Right lung (tissue), 5 donors: ENCODE results near the gene ARRDC1. TPM values are rescaled to one million over a fixed set of nuclear protein-coding genes. Genes with fewer than 3 reads are reported as not detected.
"Not testable (repeated sequence)": the region's sequence is repeated elsewhere in the genome, so short reads cannot be mapped to it uniquely, and the experiment has no call there.

Source experiments
- DNase-seq, 2 donors: peaks; one replicate each; pipeline ENCODE4 v3.0.0-alpha.2; 2013
- polyA plus RNA-seq, 5 donors: library from polyadenylated mRNA; unstranded; fragments of 120-200 nt; gene quantifications; one replicate each; pipeline versions ENCODE4 v1.2.1 to v1.2.3, GENCODE V29; 2013; ENCODE audit warnings: inconsistent platforms in 1 of 5, low replicate concordance in 1 of 5; ENCODE audit not compliant: insufficient read length in 5 of 5, insufficient read depth in 1 of 5

The ARRDC1 gene
- polyA plus RNA-seq, 5 donors = 23.4 to 44.0 (median 35.2) TPM

DNA sequence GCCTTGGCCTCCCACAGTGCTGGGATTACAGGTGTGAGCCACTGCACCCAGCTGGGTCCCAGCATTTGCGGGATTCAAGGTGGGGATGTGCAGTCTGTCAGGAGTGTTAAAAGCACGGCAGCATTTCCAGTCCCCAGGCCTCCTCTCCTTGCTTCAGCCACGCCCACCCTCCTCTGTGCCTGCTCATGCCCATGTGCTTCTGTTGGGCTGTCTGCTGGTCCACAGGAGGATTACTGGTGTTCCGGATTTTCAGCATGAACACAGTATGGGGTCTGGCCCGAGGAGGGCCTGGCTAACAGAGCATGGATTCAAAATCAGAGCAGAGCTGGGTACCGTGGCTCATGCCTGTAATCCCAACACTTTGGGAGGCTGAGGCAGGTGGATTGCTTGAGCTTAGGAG, 5.5 kb downstream of the ARRDC1 start:
- no peak for DNase-seq

DNA sequence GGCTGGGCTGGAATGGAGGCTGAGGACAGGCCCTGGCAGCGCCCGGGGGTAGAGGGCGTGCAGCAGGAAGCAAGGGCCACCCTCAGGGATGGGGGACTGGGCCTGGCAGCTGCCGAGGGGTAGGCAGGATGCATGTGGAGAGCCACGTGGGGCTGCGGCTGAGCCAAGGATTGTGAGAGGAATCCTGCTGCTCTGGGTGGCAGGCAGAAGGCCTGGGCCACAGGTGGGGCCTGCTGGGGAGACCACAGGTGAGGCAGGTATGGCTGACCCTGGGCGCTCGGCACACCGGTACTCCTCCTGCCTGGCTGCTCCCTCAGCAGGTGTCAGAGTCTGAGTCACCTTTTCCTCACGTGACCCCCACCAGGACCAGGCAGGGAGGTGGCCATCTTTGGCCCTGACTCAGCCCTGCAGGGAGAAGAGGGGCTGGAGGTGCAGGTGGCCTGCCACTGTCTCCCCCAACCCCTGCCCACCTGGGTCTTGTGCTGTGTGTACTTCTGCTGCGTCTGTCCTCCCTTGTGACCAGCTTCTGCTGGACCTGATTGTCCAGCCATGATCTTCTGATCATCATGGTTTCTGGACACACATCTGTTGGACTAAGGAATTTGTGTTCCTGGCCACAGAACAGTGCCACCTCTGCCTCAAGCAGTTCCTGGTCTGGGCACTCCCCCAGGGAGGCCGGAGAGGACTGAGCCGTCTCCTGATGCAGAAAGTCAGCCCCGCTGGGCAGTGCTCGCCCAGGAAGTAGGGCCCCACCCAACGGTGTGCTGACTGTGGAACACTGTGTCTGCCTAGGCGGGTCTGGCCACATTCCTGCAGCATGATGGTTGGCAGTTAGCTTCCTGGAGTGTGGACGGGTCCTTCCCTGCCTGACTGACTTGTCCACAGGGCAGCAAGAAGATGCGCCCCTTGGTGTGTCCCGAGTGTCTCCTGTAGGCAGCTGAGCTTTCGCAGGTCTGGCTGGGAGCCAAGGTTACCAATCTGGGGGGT, 6.4 kb downstream of the ARRDC1 start:
- DNase-seq = peak in 1 of 2 donors; percentile 24

DNA sequence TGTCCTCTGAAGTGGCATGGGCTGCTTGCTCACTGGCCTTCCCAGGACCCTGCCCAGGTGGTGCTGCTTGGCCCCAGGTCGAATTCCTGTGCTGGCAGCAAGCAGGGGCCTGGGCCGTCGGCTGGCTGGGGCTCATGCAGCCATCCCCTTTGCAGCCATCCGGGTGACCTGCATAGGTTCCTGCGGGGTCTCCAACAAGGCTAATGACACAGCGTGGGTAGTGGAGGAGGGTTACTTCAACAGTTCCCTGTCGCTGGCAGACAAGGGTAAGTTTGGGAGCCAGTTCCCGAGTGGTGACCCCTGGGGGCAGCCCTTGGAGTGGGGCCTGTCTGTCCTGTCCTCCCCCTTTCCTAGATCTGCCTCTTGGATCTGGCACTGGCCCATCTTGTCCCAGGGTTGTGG, 7.3 kb downstream of the ARRDC1 start:
- DNase-seq = no peak

DNA sequence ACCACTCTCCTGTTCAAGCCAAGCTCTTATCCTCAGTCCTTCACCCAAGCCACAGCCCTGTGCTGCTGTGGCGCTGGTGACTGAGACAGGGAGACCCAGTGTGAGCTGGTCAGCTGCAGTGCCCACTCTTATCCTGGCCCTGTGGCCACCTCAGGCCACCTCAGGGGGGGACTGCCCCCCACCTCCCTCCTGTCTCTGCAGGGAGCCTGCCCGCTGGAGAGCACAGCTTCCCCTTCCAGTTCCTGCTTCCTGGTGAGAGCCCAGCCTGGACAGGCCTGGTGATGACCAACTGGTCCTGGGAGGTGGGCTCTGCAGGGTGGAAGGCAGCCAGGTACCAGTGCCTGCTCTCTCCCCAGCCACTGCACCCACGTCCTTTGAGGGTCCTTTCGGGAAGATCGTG, 7.8 kb downstream of the ARRDC1 start:
- DNase-seq = no peak

DNA sequence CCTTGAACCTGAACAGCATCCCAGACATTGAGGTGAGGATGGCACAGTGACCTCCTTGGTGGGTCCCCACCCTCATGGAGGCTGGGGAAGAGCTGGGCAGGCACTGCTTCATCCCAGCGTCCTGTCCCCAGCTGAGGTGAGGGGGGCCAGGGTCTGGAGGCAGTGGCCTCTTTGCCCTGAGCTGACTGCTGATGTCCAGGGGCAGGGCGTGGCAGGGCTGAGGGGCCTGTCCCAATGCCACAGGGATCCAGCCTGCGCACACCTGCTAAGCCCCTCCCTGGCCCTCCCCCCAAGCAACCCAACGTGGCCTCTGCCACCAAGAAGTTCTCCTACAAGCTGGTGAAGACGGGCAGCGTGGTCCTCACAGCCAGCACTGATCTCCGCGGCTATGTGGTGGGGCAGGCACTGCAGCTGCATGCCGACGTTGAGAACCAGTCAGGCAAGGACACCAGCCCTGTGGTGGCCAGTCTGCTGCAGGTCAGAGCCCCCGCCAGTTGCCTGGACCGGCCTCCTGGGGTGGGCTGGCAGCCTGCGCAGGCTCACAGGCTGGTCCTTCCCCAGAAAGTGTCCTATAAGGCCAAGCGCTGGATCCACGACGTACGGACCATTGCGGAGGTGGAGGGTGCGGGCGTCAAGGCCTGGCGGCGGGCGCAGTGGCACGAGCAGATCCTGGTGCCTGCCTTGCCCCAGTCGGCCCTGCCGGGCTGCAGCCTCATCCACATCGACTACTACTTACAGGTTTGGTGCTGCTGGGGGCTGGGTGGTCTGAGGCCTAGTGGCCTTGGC, 8.4 kb downstream of the ARRDC1 start:
- DNase-seq = no peak

DNA sequence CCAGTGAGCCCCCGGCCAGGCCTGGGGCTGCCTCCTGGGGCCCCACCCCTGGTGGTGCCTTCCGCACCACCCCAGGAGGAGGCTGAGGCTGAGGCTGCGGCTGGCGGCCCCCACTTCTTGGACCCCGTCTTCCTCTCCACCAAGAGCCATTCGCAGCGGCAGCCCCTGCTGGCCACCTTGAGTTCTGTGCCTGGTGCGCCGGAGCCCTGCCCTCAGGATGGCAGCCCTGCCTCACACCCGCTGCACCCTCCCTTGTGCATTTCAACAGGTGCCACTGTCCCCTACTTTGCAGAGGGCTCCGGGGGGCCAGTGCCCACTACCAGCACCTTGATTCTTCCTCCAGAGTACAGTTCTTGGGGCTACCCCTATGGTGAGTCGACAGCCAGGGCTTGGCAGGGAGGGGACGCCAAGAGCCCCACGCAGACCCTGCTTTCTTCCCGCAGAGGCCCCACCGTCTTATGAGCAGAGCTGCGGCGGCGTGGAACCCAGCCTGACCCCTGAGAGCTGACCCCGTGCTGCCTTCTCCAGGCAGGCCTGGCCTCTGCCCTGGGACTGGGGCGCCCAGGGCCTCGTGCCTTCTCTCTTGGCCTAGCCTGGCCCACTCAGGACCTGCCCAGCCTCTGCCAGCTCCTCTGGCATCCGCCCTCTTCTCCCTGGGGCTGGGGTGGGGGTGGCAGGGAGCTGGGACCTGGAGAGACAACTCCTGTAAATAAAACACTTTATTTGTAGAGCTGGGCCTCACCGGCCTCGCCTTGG, 9.3 kb downstream of the ARRDC1 start:
- no peak for DNase-seq

DNA sequence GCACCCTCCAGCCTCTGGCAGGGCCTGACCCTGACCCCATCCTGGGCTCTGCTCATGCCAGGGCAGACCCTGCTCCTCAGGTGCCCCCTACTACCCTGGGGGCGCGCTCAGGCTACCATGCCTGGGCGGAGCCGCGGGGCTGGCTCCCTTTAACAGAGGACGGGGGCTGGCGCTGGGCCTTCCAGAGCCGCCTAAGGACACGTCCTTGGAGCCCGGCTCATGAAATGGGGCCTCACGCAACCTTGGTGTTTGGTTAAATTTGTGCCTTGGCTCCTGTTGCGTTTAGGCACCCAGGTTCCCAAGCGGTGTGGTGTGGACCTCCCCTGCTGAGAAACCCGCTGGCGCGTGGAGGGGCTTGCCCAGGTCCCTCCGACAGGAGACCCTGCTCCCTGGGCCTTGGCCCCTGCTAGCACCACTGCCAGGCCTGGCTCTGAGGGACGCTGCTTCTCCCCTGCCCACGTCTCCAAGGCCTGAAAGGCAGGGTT, 9.9 kb downstream of the ARRDC1 start:
- DNase-seq = no peak

DNA sequence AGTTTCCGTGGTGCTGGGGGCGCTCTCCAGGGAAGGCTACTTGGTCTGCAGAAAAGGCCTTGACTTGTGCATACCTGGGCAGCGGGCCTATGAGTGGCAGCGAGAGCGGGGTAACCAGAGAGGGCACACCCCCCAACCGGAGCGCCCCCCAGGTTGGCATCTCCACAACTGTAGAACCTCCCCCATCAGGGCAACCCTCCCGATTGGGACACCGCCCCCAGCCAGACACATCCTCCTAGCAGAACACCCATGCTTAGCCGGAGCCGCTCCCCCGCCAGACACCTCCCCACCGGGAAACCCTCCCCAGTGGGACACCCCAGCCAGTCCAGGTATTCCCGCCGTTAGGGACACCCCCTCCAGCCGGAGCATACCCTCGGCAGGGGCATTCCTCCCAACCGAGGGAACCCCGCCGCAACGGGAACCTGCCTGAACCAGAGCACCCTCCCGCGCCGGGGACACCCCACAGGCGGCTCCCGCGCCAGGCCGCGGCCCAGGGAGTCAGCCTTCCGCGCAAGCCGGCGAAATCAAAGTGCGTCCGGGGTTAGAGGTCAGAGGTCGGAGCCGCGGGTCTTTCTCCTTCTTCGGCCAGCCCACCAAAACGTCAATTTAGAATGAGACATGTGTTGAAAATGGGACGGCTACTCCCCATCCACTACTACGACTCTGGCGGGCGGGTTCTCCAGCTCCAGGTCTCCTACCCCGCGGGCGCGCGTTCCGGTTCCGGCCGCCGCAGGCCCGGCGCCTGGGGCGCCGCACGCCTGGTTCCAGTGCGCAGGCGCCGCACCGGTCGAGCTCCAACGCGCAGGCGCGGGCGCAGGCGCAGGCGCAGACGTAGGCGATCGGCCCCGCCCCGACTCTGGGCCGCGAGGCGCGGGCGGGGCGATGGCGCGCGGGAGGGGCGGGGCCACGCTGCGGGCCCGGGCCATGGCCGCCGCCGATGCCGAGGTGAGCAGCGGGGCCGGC, 12.9 kb downstream of the ARRDC1 start, which contains the start of gene EHMT1:
EHMT1 (plus strand) TSS at position 901 of the 963 bp plus-strand sequence; CDS start at position 925, 24 bp downstream.
- peak; percentile 86 to 89 for DNase-seq

DNA sequence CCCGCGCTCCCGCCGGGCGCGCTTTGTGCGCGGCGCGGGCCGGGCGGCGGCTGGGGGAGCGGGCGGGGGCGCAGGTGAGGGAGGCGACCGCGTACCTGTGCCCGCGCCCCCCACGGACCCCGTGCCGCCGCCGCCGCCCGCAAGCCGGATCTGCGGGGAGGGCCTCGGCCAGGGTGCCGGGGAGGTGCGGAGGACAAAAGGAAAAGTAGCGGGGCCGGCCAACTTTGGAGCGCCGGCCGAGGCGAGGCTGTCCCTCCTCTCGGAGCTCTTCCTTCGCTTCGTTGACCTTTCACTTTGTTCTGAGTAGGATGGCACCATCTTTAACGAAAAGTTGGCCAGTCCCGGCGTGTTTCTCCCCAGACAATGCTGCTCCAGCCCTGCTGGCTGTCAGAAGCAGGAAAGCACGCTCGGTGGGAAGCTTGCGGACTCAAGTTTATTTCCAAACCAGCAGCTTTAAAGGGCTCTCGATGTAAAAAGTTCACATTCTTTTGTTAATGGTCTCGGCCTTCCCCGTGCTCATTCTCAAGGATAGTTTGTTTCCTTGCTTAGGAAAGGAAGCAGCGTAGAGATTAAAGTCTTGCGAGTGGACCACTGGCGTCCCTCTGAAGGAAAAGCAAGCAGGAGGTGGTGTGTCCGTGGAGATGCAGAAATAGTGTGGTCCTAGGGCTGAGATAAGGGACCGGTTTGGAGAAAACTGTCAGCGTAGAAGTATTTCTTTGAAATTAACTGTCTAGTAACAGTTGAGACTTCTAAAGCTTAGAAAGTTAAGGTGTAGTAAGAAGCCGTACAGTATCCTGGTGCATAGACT, 14.0 kb downstream of the ARRDC1 start:
- no peak for DNase-seq

DNA sequence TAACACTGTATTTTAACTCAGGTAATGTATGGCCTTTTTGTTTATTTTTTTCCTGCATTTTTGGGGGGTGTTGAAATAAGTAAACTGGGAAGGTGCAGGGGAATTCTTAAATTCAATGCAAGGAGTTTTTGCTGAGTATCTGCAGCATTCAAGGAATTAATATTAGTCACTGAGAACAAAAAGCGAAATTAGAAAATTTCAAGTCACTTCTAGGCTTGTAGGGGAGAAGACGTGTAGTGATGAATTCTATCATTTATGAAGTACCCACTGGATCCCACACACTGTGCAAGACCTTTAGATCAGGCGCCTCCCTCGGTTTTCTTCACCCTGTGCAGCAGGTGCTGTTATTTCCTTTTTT, 14.5 kb downstream of the ARRDC1 start:
- no peak for DNase-seq

DNA sequence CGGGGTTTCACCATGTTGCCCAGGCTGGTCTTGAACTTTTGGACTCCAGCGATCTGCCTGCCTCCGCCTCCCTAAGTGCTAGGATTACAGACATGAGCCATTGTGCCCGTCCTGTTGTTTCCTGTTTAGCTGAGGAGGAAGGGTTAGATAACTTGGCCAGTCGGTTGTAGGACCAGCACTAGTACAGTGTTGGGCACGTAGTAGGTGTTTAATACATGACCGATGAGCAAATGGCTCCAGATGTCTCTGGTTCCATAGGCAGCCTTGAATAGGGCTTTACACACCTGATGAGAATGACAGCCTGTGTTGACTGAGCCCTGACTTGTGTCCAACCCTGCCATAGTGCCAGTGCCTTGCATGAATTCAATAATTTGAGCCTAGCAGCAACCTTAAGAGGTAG, 15.1 kb downstream of the ARRDC1 start:
- no peak for DNase-seq

DNA sequence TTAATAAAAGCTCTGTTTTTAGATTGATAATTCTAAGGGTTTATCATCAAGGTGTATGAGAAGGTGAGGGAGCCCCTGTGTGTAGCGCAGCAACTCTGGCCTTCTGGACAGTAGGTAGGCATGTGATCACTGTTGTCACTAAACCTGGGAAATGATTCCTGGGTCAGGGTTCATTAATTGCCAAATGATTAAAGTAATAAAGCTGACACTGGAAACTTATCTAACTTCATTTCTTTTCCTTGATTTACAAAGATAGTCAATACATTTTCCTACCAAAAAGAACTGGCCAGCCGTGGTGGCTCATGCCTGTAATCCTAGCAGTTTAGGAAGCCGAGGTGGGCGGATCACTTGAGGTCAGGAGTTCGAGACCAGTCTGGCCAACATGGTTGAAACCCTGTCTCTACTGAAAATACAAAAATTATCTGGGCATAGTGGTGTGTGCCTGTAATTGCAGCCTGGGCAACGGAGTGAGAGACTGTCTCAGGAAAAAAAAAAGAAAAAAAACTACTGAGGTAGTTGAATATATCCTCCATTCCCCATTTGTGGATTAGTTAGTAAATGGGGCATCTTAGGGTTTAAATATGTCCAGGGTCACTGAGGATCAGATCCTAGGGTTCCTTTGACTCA, 15.8 kb downstream of the ARRDC1 start:
- DNase-seq = no peak

DNA sequence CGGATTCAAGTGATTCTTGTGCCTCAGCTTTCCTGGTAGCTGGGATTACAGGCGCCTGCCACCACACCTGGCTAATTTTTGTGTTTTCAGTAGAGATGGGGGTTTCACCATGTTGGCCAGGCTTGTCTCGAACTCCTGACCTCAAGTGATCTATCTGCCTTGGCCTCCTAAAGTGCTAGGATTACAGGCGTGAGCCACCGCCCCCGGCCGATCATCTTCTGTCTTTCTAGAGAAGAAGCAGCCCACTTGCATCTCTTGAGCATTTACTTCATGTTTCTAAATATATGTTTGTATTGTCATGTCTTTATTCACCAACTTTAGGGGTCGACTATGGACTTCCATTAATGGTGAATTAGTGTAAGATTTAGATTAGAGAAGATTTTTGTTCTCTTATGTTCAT, 16.7 kb downstream of the ARRDC1 start:
- DNase-seq = not testable (repeated sequence)

DNA sequence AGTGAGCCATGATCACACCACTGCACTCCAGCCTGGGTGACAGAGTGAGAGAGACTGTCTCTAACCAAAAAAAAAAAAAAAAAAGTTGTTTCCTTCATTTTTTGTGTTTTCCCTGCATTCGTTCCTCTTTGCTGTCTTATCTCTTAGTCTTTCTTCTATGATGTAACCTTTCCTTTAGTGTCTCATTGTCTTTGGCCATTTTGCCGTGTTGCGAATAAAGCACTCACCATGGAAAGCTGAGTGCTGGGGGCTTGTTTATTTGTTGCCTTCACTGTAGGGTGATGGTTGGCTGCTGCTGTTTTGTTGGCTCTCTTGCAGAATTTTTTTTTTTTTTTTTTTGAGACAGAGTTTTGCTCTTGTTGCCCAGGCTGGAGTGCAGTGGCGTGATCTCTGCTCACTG, 21.0 kb downstream of the ARRDC1 start:
- DNase-seq = no peak

DNA sequence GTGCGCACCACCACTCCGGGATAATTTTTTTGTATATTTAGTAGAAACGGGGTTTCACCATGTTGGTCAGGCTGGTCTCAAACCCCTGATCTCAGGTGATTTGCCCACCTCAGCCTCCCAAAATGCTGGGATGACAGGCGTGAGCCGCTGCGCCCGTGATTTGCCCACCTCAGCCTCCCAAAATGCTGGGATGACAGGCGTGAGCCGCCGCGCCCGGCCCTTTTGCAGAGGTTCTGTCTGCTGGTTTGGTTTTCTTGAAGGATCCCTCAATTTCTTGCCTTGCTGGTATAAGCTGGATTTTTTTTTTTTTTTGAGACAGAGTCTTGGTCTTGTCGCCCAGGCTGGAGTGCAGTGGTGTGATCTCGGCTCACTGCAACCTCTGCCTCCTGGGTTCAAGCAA, 21.9 kb downstream of the ARRDC1 start:
- not testable (repeated sequence) for DNase-seq

DNA sequence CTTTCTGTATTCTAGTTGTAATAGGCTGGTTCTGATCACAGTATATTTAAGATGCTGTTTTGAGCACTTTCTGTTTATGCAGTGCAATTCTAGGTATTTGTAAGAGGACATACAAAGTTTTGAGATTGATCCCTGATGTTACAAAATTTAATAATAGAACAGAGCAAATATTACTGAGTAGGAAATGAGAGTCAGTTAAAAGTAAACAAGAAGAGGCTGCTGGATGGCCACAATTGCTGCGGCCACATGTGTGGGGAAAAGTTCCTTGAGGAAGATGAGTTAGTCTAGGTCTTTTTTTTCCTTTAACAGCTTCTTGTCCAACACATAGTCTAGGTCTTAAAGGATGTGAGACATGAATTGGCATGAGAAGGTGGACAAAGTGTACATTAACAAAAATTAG, 24.6 kb downstream of the ARRDC1 start:
- no peak for DNase-seq

DNA sequence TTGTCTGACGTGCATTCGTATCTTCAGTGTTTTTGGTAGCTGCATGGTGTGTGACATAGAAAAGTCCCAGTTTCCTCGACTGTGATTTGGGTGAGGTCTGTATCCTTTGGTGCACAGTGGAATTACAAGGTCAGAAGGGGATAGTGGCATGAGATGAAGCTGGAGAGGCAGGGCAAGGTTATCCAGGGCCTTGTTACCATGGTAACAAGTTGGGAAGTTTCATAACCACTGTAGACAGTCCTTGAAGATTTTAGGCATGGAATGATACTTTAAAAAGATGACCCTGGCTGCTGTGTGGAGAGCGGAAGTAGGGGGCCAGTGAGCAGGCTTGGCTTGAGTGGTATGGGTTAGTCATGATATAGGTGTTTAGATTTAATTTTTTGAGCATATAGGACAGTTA, 25.2 kb downstream of the ARRDC1 start:
- DNase-seq = no peak

DNA sequence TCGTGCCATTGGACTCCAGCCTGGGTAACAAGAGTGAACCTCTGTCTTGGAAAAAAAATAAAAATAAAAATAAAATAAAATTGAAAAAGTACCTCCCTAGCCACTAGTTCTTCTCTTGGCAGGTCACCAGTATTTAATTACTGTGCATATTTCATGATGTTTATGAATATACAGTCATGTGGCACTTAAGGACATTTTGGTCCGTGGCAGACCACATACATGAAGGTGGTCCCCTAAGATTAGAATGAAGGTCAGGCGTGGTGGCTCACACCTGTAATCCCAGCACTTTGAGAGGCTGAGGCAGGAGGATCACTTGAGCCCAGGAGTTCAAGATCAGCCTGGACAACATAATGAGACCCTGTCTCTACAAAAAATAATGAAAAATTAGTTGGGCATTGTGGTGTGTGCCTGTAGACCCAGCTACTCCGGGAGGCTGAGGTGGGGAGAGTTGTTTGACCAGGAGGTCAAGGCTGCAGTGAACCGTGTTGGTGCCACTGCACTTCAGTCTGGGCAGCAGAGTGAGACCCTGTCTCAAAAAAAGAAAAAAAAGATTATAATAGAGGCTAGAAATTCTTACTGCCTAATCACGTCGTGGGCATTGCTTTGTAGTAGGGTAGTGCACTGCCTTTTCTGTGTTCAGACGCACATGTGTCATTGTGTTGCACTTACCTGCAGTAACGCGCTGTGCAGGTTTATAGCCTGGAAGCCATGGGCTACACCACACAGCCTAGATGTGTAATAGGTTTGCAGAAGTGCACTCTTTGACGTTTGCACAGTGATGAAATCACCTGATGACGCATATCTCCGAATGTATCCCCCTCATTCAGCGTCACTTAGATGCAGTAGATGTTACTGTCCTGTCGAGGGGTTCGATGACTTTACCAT, 26.1 kb downstream of the ARRDC1 start:
- DNase-seq = no peak
